ENCODE data around the gene ANKRD37. TPM values are rescaled to one million over a fixed set of nuclear protein-coding genes. Genes with fewer than 3 reads are reported as not detected.
"Not testable (repeated sequence)": the region's sequence is repeated elsewhere in the genome, so short reads cannot be mapped to it uniquely, and the experiment has no call there.

Gene ANKRD37
- polyA plus RNA-seq (2014; cell fraction: cytosol; rRNA removed), result 1.8 and 11.5 TPM in 2 replicates
- polyA plus RNA-seq (2014; cell fraction: nucleus; rRNA removed), result 7.9 and 8.3 TPM in 2 replicates

- no peak for DNase-seq (ENCODE audit: low spot score)
Observed at GRCh38 chr4:185396724-185397385, at the start of gene ANKRD37. ANKRD37 (plus strand) TSS chr4:185396841; CDS start chr4:185396924, 83 bp downstream.

- DNase-seq (ENCODE audit: low spot score), result no peak
Observed at GRCh38 chr4:185346975-185347601, 49.6 kb upstream of the ANKRD37 start.

GRCh38 chr4:185351691-185352090, 45.0 kb upstream of the ANKRD37 start:
- DNase-seq (ENCODE audit: low spot score), result no peak

- no peak for DNase-seq (ENCODE audit: low spot score)
Observed at GRCh38 chr4:185352202-185352601, 44.4 kb upstream of the ANKRD37 start.

GRCh38 chr4:185352741-185353140, 43.9 kb upstream of the ANKRD37 start:
- no peak for DNase-seq (ENCODE audit: low spot score)

- DNase-seq (ENCODE audit: low spot score), result no peak
Observed at GRCh38 chr4:185357211-185357610, 39.4 kb upstream of the ANKRD37 start.

- no peak for DNase-seq (ENCODE audit: low spot score)
Observed at GRCh38 chr4:185357733-185358440, 38.8 kb upstream of the ANKRD37 start.

- DNase-seq (ENCODE audit: low spot score), result no peak
Observed at GRCh38 chr4:185358514-185358913, 38.1 kb upstream of the ANKRD37 start.

- DNase-seq (ENCODE audit: low spot score), result no peak
Observed at GRCh38 chr4:185358959-185359358, 37.7 kb upstream of the ANKRD37 start.

- DNase-seq (ENCODE audit: low spot score), result no peak
Observed at GRCh38 chr4:185359767-185360446, 36.7 kb upstream of the ANKRD37 start.

GRCh38 chr4:185361872-185362271, 34.8 kb upstream of the ANKRD37 start:
- DNase-seq (ENCODE audit: low spot score), result no peak

GRCh38 chr4:185362570-185362969, 34.1 kb upstream of the ANKRD37 start:
- not testable (repeated sequence) for DNase-seq (ENCODE audit: low spot score)

GRCh38 chr4:185363251-185363650, 33.4 kb upstream of the ANKRD37 start:
- DNase-seq (ENCODE audit: low spot score), result no peak

GRCh38 chr4:185364886-185365285, 31.8 kb upstream of the ANKRD37 start:
- no peak for DNase-seq (ENCODE audit: low spot score)

GRCh38 chr4:185369731-185370130, 26.9 kb upstream of the ANKRD37 start:
- no peak for DNase-seq (ENCODE audit: low spot score)

GRCh38 chr4:185370268-185370949, 26.2 kb upstream of the ANKRD37 start:
- DNase-seq (ENCODE audit: low spot score), result no peak

GRCh38 chr4:185371702-185372101, 24.9 kb upstream of the ANKRD37 start:
- no peak for DNase-seq (ENCODE audit: low spot score)

- no peak for DNase-seq (ENCODE audit: low spot score)
Observed at GRCh38 chr4:185374027-185374426, 22.6 kb upstream of the ANKRD37 start.

- DNase-seq (ENCODE audit: low spot score), result no peak
Observed at GRCh38 chr4:185374573-185374972, 22.1 kb upstream of the ANKRD37 start.

- DNase-seq (ENCODE audit: low spot score), result no peak
Observed at GRCh38 chr4:185378264-185378663, 18.4 kb upstream of the ANKRD37 start.

All from SK-N-DZ (cell line).